Muscle of leg (tissue), 11 donors: Measurements from ENCODE around the gene HERC2. TPM values are rescaled to one million over a fixed set of nuclear protein-coding genes. Genes with fewer than 3 reads are reported as not detected.

Source experiments
- DNase-seq: peaks from one replicate; pipeline ENCODE4 v3.0.0; 2013
- H3K27ac ChIP-seq: one replicate; pipeline ENCODE4 v1.5.1; 2013; ENCODE audit warnings: mild to moderate bottlenecking, low read length, control low read depth
- H3K27me3 ChIP-seq: one replicate; pipeline ENCODE4 v1.6.1; 2013; ENCODE audit warnings: low read length; ENCODE audit not compliant: control insufficient read depth, insufficient read depth
- H3K36me3 ChIP-seq: one replicate; pipeline ENCODE4 v1.6.1; 2013; ENCODE audit warnings: low read length; ENCODE audit not compliant: control insufficient read depth, insufficient read depth
- H3K4me1 ChIP-seq: one replicate; pipeline ENCODE4 v1.6.1; 2013; ENCODE audit warnings: low read length; ENCODE audit not compliant: control insufficient read depth, insufficient read depth
- H3K4me3 ChIP-seq: one replicate; pipeline ENCODE4 v1.5.1; 2013; ENCODE audit warnings: low read length, control low read depth
- H3K9me3 ChIP-seq: replicated peaks from 2 replicates; pipeline ENCODE4 v1.6.1; 2013; ENCODE audit warnings: low read depth, low read length; ENCODE audit not compliant: control insufficient read depth
- WGBS: methylation state at CpG from one replicate; pipeline ENCODE4 v1.1.5; 2013; ENCODE audit warnings: missing lambda C conversion rate; ENCODE audit not compliant: insufficient coverage; 5-methylcytosine and 5-hydroxymethylcytosine counted together
- polyA plus RNA-seq, 8 donors: library from polyadenylated mRNA; unstranded; fragments of 120-200 nt; gene quantifications; one replicate each; pipeline versions ENCODE4 v1.2.1 to v1.2.3, GENCODE V29; 2013; ENCODE audit warnings: inconsistent platforms in 1 of 8, low replicate concordance in 1 of 8; ENCODE audit not compliant: insufficient read length in 8 of 8, insufficient read depth in 1 of 8
- total RNA-seq: library from RNA; stranded (reverse); fragments of 120-200 nt; gene quantifications from one replicate; pipeline ENCODE4 v1.2.4, GENCODE V29; 2013

HERC2 gene
- total and polyA plus RNA-seq, 9 donors: 31.8 to 40.5 (median 36.4) TPM

DNA sequence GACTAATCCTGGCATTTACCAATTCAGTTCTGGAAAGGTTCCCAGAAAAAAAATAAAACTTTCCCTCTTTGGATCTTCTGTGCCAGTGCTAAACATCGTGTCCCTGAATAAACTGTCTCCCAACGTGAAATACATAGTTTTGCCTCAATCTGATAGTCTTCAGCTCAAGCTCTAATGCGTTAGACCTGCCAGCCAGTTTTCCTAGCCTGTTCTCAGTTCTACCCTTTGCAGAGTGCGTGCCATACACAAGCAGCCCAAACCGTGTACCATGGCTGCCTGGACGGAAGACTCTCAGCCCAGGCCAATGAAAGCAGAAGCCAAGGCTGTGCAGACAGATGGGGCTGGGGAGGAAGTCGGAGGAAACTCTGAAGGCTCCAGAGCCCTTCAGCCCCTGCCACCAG is 211.5 kb downstream of the HERC2 start:
- 68% methylated on average over 6 of the region's 7 CpGs for WGBS
- no peak overlapping the region for H3K4me3 ChIP-seq
- H3K27me3 ChIP-seq: peaks cover 10% of the 10 kb centered on the region
- H3K4me1 ChIP-seq: peaks cover 18% of the 10 kb centered on the region
- H3K9me3 ChIP-seq: no peaks in the 10 kb centered on the region
- peaks cover 39% of the 10 kb centered on the region for H3K36me3 ChIP-seq
- no peak overlapping the region for H3K27ac ChIP-seq
- no peak for DNase-seq

DNA sequence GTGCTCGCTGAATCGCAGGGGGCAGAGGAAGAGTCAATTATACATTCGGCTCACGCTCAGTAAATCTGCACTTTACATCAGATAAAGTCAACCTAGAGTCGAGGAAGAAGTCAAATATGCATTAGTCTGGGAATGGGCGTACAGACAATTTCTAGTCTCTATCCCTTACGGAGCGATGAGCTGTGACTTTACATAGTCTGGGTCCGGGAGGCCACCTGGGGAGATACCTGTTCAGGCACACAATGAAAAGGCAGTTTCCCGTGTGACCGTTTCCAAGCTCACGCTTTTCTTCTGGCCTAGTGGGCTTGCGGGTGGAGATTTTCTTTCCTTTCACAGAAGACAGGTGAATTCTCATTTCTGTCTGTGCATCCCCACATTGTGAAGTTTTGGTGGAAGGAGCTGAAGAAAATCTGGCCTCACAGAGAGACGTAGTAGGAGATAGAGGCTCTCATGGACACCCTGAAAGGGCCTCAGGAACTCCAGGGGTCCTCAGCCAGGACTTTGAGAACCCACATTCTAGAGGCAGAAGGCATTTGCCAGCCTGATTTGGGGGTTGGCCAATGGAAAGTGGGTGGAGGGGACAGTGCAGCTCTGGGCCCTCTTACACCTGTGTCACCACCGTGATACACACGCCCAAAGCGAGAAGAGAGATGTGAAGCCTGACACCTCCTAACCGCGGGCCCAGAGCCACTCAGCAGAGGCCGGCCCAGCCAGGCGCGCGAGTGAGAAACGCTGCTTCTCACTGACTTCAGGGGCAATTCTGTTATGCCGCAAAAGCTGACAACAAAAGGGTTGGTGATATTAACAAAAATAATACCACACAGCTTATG is 212.1 kb downstream of the HERC2 start:
- H3K27me3 ChIP-seq: peaks cover 10% of the 10 kb centered on the region
- peaks cover 18% of the 10 kb centered on the region for H3K4me1 ChIP-seq
- H3K36me3 ChIP-seq: peaks cover 32% of the 10 kb centered on the region
- no peaks in the 10 kb centered on the region for H3K9me3 ChIP-seq
- DNase-seq: no peak
- no peak overlapping the region for H3K4me3 ChIP-seq
- H3K27ac ChIP-seq: no peak overlapping the region
- 75% methylated on average over 15 of the region's 25 CpGs for WGBS

DNA sequence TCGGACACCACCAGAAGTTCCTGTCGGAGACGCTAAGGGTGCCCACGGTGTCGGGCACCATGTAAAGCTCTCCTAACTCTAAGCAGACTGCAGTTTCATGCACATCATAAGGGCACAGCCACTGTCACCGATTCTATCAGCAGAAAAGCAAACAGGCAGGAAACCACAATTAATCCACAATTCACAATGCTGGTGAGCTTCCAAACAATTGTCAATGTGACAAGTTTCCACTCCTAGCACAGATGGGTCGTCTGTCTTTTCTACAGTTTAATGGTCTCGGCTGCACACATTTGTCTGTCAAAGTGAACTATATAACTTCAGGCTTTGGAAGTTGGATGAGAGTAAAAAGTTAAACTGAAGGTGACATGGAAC is 214.1 kb downstream of the HERC2 start:
- Histone ChIP-seq H3K4me3 (no peak overlapping the region), H3K4me1 (peaks cover 13% of the 10 kb centered on the region), H3K27ac (no peak overlapping the region), H3K27me3 (peaks cover 10% of the 10 kb centered on the region), H3K9me3 (no peaks in the 10 kb centered on the region), H3K36me3 (peaks cover 16% of the 10 kb centered on the region)
- DNase-seq: no peak
- WGBS: 28% methylated on average over 2 of the region's 8 CpGs

DNA sequence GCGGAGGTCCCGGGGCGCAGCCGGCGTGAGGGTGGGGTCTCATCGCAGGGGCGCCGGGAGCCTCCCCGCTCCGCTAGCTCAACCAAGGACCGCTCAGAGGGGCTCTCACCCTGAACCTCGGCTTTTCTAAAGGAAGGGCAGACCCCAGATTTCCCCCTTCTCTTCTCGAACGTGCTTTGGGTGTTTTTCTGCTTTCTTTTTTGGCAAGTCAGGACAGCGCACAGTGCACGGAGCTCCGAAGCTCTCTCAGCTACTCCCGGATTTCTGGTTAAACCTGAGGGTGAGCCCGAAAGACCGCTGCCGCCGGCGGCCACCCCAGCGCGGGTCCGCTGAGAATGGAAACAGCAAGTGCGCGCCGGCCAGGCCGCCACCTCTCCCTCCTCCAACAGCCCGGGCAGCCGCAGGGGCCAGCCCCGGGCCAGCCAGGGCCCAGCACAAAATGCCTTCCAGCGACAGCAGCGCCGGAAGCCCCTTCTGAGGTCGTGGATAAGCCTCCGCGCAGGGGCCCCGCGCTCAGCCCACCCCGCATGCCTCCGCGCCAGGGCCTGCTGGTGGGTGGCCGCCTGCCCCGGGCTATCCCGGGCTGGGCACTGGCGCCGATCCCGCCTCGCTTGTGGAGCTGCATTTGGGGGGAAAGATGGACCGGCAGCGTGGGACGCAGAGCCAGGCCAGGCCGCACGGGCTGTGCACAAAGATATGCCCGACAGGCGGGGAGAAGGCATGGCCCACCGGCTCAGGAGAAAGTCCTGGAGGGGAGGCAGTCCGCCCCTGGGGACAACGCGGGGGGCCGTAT is 214.7 kb downstream of the HERC2 start:
- DNase-seq: peak; percentile 48
- Histone ChIP-seq H3K27me3 (peaks cover 12% of the 10 kb centered on the region), H3K4me1 (peaks cover 13% of the 10 kb centered on the region), H3K27ac (no peak overlapping the region), H3K4me3 (peak overlapping the region; percentile 55), H3K36me3 (peaks cover 10% of the 10 kb centered on the region), H3K9me3 (no peaks in the 10 kb centered on the region)
- 3% methylated on average over 60 of the region's 63 CpGs for WGBS

DNA sequence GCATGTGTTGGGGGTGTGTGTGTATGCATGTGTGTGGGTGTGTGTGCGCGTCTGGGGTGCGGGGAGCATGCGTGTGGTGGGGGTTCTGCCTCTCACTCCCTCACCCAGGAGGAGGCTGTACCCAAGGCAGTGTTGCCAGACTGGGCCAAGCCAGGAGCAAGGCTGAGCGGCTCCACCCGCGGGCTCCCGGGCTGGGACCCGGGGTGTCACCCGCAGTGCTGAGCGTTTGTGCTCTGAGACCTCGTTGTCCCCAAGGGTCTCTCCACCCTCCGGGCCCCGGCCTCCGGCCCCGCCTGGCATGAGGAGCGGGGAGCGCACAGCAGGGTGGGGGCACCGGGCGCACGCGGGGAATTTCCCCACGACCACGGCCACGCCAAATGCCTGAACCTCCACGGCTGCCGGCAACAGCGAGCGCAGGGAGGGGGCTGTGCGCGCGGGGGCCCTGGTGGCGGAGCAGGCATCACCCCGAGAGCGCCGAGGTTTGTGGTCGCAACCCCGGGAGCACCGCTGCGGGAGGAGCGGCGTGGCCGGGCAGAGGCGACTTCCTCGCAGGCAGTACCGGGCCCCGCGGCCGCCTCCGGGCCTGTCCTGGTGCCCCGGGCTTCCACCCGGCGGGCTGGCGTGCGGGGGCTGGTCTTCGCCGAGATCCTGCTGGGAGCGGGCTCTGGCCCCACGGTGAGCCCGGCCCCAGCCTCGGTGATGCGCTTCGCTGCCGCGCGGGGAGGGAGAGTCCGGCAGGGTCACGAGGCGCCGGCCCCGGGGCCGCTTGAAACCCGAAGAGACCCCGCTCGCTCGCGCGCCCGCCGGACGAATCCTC is 215.5 kb downstream of the HERC2 start:
- peak overlapping the region; percentile 55 for H3K4me3 ChIP-seq
- 4% methylated on average over 81 of the region's 81 CpGs for WGBS
- H3K27ac ChIP-seq: no peak overlapping the region
- peaks cover 13% of the 10 kb centered on the region for H3K4me1 ChIP-seq
- H3K9me3 ChIP-seq: no peaks in the 10 kb centered on the region
- DNase-seq: no peak
- H3K36me3 ChIP-seq: peaks cover 2% of the 10 kb centered on the region
- peaks cover 15% of the 10 kb centered on the region for H3K27me3 ChIP-seq

DNA sequence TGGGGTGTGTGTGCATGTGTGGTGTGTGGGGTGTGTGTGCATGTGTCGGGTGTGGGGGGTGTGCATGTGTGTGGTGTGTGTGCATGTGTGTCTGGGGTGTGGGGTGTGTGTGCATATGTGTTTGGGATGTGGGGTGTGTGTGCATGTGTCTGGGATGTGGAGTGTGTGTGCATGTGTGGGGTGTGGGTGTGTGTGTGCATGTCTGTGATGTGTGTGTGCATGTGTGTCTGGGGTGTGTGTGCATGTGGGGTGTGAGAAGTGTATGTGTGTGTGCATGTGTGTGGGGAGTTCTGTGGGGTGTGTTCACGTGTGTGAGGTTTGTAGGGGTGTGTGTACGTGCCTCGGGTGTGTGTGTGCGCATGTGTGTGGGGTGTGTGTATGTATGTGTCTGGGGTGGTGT is 216.2 kb downstream of the HERC2 start:
- no peaks in the 10 kb centered on the region for H3K36me3 ChIP-seq
- DNase-seq: no peak
- H3K4me1 ChIP-seq: peaks cover 18% of the 10 kb centered on the region
- H3K27me3 ChIP-seq: peaks cover 20% of the 10 kb centered on the region
- no peak overlapping the region for H3K27ac ChIP-seq
- no peak overlapping the region for H3K4me3 ChIP-seq
- WGBS: 88% methylated on average over 5 of the region's 5 CpGs
- no peaks in the 10 kb centered on the region for H3K9me3 ChIP-seq

DNA sequence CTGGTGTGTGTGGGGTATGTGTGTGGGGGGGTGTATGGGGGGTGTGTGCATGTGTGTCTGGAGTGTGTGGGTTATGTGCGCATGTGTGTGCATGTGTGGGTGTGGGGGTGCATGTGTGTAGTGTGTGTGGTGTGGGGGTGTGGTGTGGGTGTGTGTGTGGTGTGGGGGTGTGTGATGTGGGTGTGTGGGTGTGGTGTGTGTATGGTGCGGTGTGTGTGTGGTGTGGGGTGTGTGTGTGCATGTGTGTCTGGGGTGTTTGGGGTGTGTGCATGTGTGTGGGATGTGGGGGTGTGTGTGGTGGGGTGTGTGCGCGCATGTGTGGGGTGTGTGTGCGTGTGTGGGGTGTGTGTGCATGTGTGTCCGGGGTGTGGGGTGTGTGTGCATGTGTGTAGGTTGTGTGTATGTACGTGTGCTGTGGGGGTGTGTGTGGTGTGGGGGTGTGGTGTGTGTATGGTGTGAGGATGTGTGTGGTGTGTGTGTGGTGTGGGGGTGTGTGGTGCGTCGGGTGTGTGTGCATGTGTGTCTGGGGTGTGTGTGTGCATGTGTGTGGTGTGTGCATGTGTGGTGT is 216.7 kb downstream of the HERC2 start:
- DNase-seq: no peak
- H3K4me3 ChIP-seq: no peak overlapping the region
- no peaks in the 10 kb centered on the region for H3K9me3 ChIP-seq
- no peaks in the 10 kb centered on the region for H3K36me3 ChIP-seq
- 94% methylated on average over 5 of the region's 9 CpGs for WGBS
- no peak overlapping the region for H3K27ac ChIP-seq
- peaks cover 23% of the 10 kb centered on the region for H3K27me3 ChIP-seq
- peaks cover 23% of the 10 kb centered on the region for H3K4me1 ChIP-seq

DNA sequence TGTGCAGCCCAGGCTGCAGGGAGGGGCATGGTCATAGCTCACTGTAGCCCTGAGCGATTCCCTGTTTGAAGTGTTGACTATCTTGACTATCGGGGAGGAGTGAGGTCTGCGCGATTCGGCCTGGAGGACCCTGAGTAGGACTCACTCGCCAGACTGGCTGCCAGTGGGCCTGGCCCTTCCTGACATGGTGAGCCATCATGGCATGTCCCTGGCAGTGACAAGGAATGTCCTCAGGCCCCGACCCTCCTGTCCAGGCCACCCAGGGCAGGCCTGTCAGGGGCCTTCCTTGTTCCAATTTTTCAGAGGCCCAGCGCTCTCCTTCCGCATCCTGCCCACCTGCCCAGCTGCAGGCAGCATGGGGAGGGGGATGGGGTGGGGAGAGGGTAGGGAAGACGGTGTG is 217.7 kb downstream of the HERC2 start:
- 79% methylated on average over 10 of the region's 10 CpGs for WGBS
- H3K36me3 ChIP-seq: no peaks in the 10 kb centered on the region
- peaks cover 26% of the 10 kb centered on the region for H3K27me3 ChIP-seq
- no peak for DNase-seq
- H3K4me1 ChIP-seq: peaks cover 26% of the 10 kb centered on the region
- no peak overlapping the region for H3K27ac ChIP-seq
- no peaks in the 10 kb centered on the region for H3K9me3 ChIP-seq
- H3K4me3 ChIP-seq: no peak overlapping the region

DNA sequence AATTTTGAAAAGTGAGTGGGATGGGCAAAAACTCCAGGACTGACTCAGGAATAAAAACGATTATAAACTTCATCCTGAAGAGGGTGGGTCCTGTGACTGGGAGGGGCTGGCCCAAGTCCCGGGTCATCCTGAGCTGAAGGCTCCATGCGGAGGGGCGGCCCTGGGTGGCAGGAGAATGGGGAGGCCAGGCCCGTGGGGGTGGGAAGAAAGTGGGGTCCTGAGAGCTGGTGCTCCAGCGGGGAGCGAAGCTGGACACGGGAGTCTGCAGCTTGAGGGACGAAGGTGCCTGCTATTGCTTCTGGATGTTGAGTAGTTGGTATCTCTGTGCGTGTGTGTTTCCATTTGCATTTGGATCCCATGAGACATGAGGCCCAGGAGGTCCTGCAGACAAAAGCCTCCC is 218.1 kb downstream of the HERC2 start:
- H3K4me3 ChIP-seq: no peak overlapping the region
- peaks cover 30% of the 10 kb centered on the region for H3K4me1 ChIP-seq
- peaks cover 29% of the 10 kb centered on the region for H3K27me3 ChIP-seq
- no peak for DNase-seq
- WGBS: 78% methylated on average over 10 of the region's 10 CpGs
- H3K27ac ChIP-seq: no peak overlapping the region
- no peaks in the 10 kb centered on the region for H3K9me3 ChIP-seq
- no peaks in the 10 kb centered on the region for H3K36me3 ChIP-seq
